Measurements from ENCODE around the gene FAM117A. TPM values are rescaled to one million over a fixed set of nuclear protein-coding genes. Genes with fewer than 3 reads are reported as not detected.
"Not testable (repeated sequence)": the region's sequence is repeated elsewhere in the genome, so short reads cannot be mapped to it uniquely, and the experiment has no call there.

FAM117A gene
- total RNA-seq, 1 experiment from 2014 or later, result 6.1 TPM

- in situ Hi-C loops (cut with HindIII; ENCODE audit: low pct_unique_long_range_greater_than_20kb, low sequenced_read_pairs), result no loop called here
- no peak for DNase-seq (ENCODE audit: low read depth, low spot score)
Measured at GRCh38 chr17:49725452-49726130, 38.3 kb downstream of the FAM117A start.

GRCh38 chr17:49724552-49724951, 39.4 kb downstream of the FAM117A start:
- DNase-seq (ENCODE audit: low read depth, low spot score); in situ Hi-C loops (cut with HindIII; ENCODE audit: low pct_unique_long_range_greater_than_20kb, low sequenced_read_pairs): not testable (repeated sequence)

GRCh38 chr17:49723423-49723822, 40.5 kb downstream of the FAM117A start:
- no peak for DNase-seq (ENCODE audit: low read depth, low spot score)
- in situ Hi-C loops (cut with HindIII; ENCODE audit: low pct_unique_long_range_greater_than_20kb, low sequenced_read_pairs), result no loop called here

- no peak for DNase-seq (ENCODE audit: low read depth, low spot score)
- in situ Hi-C loops (cut with HindIII; ENCODE audit: low pct_unique_long_range_greater_than_20kb, low sequenced_read_pairs), result no loop called here
Measured at GRCh38 chr17:49722066-49722465, 41.9 kb downstream of the FAM117A start.

GRCh38 chr17:49717371-49717861, 46.5 kb downstream of the FAM117A start:
- in situ Hi-C loops (cut with HindIII; ENCODE audit: low pct_unique_long_range_greater_than_20kb, low sequenced_read_pairs), result no loop called here

GRCh38 chr17:49716668-49717364, 47.1 kb downstream of the FAM117A start:
- DNase-seq (ENCODE audit: low read depth, low spot score), result no peak
- in situ Hi-C loops (cut with HindIII; ENCODE audit: low pct_unique_long_range_greater_than_20kb, low sequenced_read_pairs), result no loop called here

More at GRCh38 chr17:49717371-49717861, 46.5 kb downstream of the FAM117A start:
- DNase-seq (ENCODE audit: low read depth, low spot score), result no peak

GRCh38 chr17:49715717-49716279, 48.1 kb downstream of the FAM117A start:
- in situ Hi-C loops (cut with HindIII; ENCODE audit: low pct_unique_long_range_greater_than_20kb, low sequenced_read_pairs), result no loop called here
- no peak for DNase-seq (ENCODE audit: low read depth, low spot score)

- in situ Hi-C loops (cut with HindIII; ENCODE audit: low pct_unique_long_range_greater_than_20kb, low sequenced_read_pairs), result no loop called here
- no peak for DNase-seq (ENCODE audit: low read depth, low spot score)
Measured at GRCh38 chr17:49715216-49715615, 48.7 kb downstream of the FAM117A start.

- DNase-seq (ENCODE audit: low read depth, low spot score), result no peak
- in situ Hi-C loops (cut with HindIII; ENCODE audit: low pct_unique_long_range_greater_than_20kb, low sequenced_read_pairs), result no loop called here
Measured at GRCh38 chr17:49708515-49709183, 55.3 kb downstream of the FAM117A start.

- in situ Hi-C loops (cut with HindIII; ENCODE audit: low pct_unique_long_range_greater_than_20kb, low sequenced_read_pairs), result no loop called here
- peak; percentile 99 for DNase-seq (ENCODE audit: low read depth, low spot score)
Measured at GRCh38 chr17:49707608-49708514, 56.1 kb downstream of the FAM117A start, which contains the start of gene SLC35B1. Gene SLC35B1, minus strand, starts transcription at chr17:49707964. Its CDS starts 131 bp downstream, at chr17:49707833.

- in situ Hi-C loops (cut with HindIII; ENCODE audit: low pct_unique_long_range_greater_than_20kb, low sequenced_read_pairs), result no loop called here
- DNase-seq (ENCODE audit: low read depth, low spot score), result no peak
Measured at GRCh38 chr17:49707246-49707607, 56.7 kb downstream of the FAM117A start.

- no peak for DNase-seq (ENCODE audit: low read depth, low spot score)
- in situ Hi-C loops (cut with HindIII; ENCODE audit: low pct_unique_long_range_greater_than_20kb, low sequenced_read_pairs), result no loop called here
Measured at GRCh38 chr17:49705254-49705653, 58.7 kb downstream of the FAM117A start.

GRCh38 chr17:49703557-49704277, 60.2 kb downstream of the FAM117A start:
- peak; percentile 80 for DNase-seq (ENCODE audit: low read depth, low spot score)
- in situ Hi-C loops (cut with HindIII; ENCODE audit: low pct_unique_long_range_greater_than_20kb, low sequenced_read_pairs), result no loop called here

- in situ Hi-C loops (cut with HindIII; ENCODE audit: low pct_unique_long_range_greater_than_20kb, low sequenced_read_pairs), result no loop called here
- DNase-seq (ENCODE audit: low read depth, low spot score), result no peak
Measured at GRCh38 chr17:49700960-49701359, 63.0 kb downstream of the FAM117A start.

GRCh38 chr17:49699966-49700575, 63.9 kb downstream of the FAM117A start:
- no peak for DNase-seq (ENCODE audit: low read depth, low spot score)
- in situ Hi-C loops (cut with HindIII; ENCODE audit: low pct_unique_long_range_greater_than_20kb, low sequenced_read_pairs), result no loop called here

GRCh38 chr17:49698005-49698404, 65.9 kb downstream of the FAM117A start:
- DNase-seq (ENCODE audit: low read depth, low spot score), result no peak
- in situ Hi-C loops (cut with HindIII; ENCODE audit: low pct_unique_long_range_greater_than_20kb, low sequenced_read_pairs), result no loop called here
